MM.1S (cell line): ENCODE measurements around the gene TFF2.

Source experiments
- DNase-seq: peaks from one replicate; pipeline ENCODE4 v3.0.0-alpha.2; 2015
- H2AFZ ChIP-seq: fragments of 300-600 bp; sonication (generic); 2 replicates; pipeline ENCODE4 v1.6.0; 2016; ENCODE audit warnings: antibody characterized with exemption, low read length
- H3F3A ChIP-seq: fragments of 300-600 bp; sonication (generic); 2 replicates; pipeline ENCODE4 v1.6.1; 2016; ENCODE audit warnings: mild to moderate bottlenecking, antibody characterized with exemption, low read length, moderate library complexity, mixed read lengths; ENCODE audit not compliant: insufficient read depth
- H3K27ac ChIP-seq: fragments of 300-600 bp; sonication (generic); 2 replicates; pipeline ENCODE4 v1.5.1; 2016; ENCODE audit warnings: mild to moderate bottlenecking, low read length
- H3K27me3 ChIP-seq: fragments of 300-600 bp; sonication (generic); replicated peaks from 2 replicates; pipeline ENCODE4 v1.6.0; 2016; ENCODE audit warnings: low read length; ENCODE audit not compliant: insufficient read depth
- H3K36me3 ChIP-seq: fragments of 300-600 bp; sonication (generic); replicated peaks from 2 replicates; pipeline ENCODE4 v1.6.1; 2016; ENCODE audit warnings: mild to moderate bottlenecking, low read length, mixed read lengths; ENCODE audit not compliant: insufficient read depth
- H3K4me1 ChIP-seq: fragments of 300-600 bp; sonication (generic); 2 replicates; pipeline ENCODE4 v1.6.1; 2016; ENCODE audit warnings: low read length, mixed read lengths
- H3K4me2 ChIP-seq: fragments of 300-600 bp; sonication (generic); 2 replicates; pipeline ENCODE4 v1.6.0; 2016; ENCODE audit warnings: low read depth, low read length
- H3K4me3 ChIP-seq: fragments of 300-600 bp; sonication (generic); 2 replicates; pipeline ENCODE4 v1.5.1; 2016; ENCODE audit warnings: low read length, mixed read lengths
- H3K79me2 ChIP-seq: fragments of 300-600 bp; sonication (generic); 2 replicates; pipeline ENCODE4 v1.6.1; 2016; ENCODE audit warnings: mixed run types, low read length, mixed read lengths
- H3K9ac ChIP-seq: fragments of 300-600 bp; sonication (generic); 2 replicates; pipeline ENCODE4 v1.6.1; 2016; ENCODE audit warnings: low read length, mixed read lengths
- H3K9me2 ChIP-seq: fragments of 300-600 bp; sonication (generic); replicated peaks from 2 replicates; pipeline ENCODE4 v1.6.1; 2016; ENCODE audit warnings: mild to moderate bottlenecking, low read length, mixed read lengths; ENCODE audit not compliant: insufficient read depth
- H3K9me3 ChIP-seq: fragments of 300-600 bp; sonication (generic); replicated peaks from 2 replicates; pipeline ENCODE4 v1.6.1; 2016; ENCODE audit warnings: mild to moderate bottlenecking, low read length, mixed read lengths; ENCODE audit not compliant: insufficient read depth
- H4K20me1 ChIP-seq: fragments of 300-600 bp; sonication (generic); 2 replicates; pipeline ENCODE4 v1.6.1; 2016; ENCODE audit warnings: mild to moderate bottlenecking, low read length, moderate library complexity, mixed read lengths; ENCODE audit not compliant: insufficient read depth
- CTCF ChIP-seq: fragments of 300-600 bp; sonication (generic); IDR thresholded peaks from 2 replicates; pipeline ENCODE4 v1.5.1; 2016; ENCODE audit warnings: antibody characterized with exemption, low read length, mixed read lengths
- EZH2 ChIP-seq: fragments of 300-600 bp; sonication (generic); optimal IDR thresholded peaks from 2 replicates; pipeline ENCODE3; 2017; ENCODE audit warnings: low read depth, mild to moderate bottlenecking, antibody characterized with exemption, low read length, mixed read lengths
- EZH2phosphoT487 ChIP-seq: fragments of 300-600 bp; sonication (generic); IDR thresholded peaks from 2 replicates; pipeline ENCODE4 v1.6.1; 2018; ENCODE audit warnings: antibody characterized with exemption, low read length

The TFF2 gene

GRCh38 chr21:42309753-42310213 lies 41.0 kb downstream of the TFF2 start:
- Histone ChIP-seq H4K20me1 (no peaks in the 10 kb centered on the region), H3K36me3 (no peaks in the 10 kb centered on the region), H3F3A (no peaks in the 10 kb centered on the region), H3K4me2 (peak overlapping the region; percentile 9; the same call in 1 of the 2 replicates), H3K9ac (no peak overlapping the region), H3K27me3 (peaks cover 98% of the 10 kb centered on the region), H3K79me2 (no peaks in the 10 kb centered on the region), H3K4me3 (no peak overlapping the region), H3K9me3 (no peaks in the 10 kb centered on the region), H3K27ac (no peak overlapping the region), H3K9me2 (no peaks in the 10 kb centered on the region), H2AFZ (no peak overlapping the region), H3K4me1 (no peaks in the 10 kb centered on the region; the same call in 1 of the 2 replicates)
- DNase-seq: peak; percentile 60
- TF ChIP-seq EZH2phosphoT487 (no peak), CTCF (peak; percentile 95), EZH2 (no peak)

- Histone ChIP-seq H3K27ac (no peak overlapping the region), H3K27me3 (peaks cover 98% of the 10 kb centered on the region), H2AFZ (no peak overlapping the region), H3K9me2 (no peaks in the 10 kb centered on the region), H3F3A (no peaks in the 10 kb centered on the region), H3K79me2 (no peaks in the 10 kb centered on the region), H4K20me1 (no peaks in the 10 kb centered on the region), H3K4me1 (no peaks in the 10 kb centered on the region; the same call in 1 of the 2 replicates), H3K36me3 (no peaks in the 10 kb centered on the region), H3K4me3 (no peak overlapping the region), H3K4me2 (peak overlapping the region; percentile 9; the same call in 1 of the 2 replicates), H3K9me3 (no peaks in the 10 kb centered on the region), H3K9ac (no peak overlapping the region)
- peak; percentile 32 for DNase-seq
- TF ChIP-seq EZH2phosphoT487 (no peak), CTCF (peak; percentile 52)
Observed at GRCh38 chr21:42308914-42309752, 41.7 kb downstream of the TFF2 start.

- Histone ChIP-seq H3K79me2 (no peaks in the 10 kb centered on the region), H3K27ac (no peak overlapping the region), H3F3A (no peaks in the 10 kb centered on the region), H3K9me3 (no peaks in the 10 kb centered on the region), H4K20me1 (no peaks in the 10 kb centered on the region), H3K4me3 (no peak overlapping the region), H3K36me3 (no peaks in the 10 kb centered on the region), H3K27me3 (peaks cover 98% of the 10 kb centered on the region), H3K9ac (no peak overlapping the region), H3K4me2 (no peak overlapping the region), H2AFZ (no peak overlapping the region), H3K4me1 (no peaks in the 10 kb centered on the region; the same call in 1 of the 2 replicates), H3K9me2 (no peaks in the 10 kb centered on the region)
- no peak for TF ChIP-seq EZH2
- no peak for DNase-seq
Observed at GRCh38 chr21:42308161-42308913, 42.5 kb downstream of the TFF2 start.
